GM23248 (cell line): ENCODE results near the gene PLIN5. TPM values are rescaled to one million over a fixed set of nuclear protein-coding genes. Genes with fewer than 3 reads are reported as not detected.

Experiments
- DNase-seq: peaks from one replicate; pipeline ENCODE4 v3.0.0-alpha.2; 2015
- H2AFZ ChIP-seq: fragments of 200-600 bp; sonication (generic); 2 replicates; pipeline ENCODE4 v1.6.1; 2016; ENCODE audit warnings: antibody characterized with exemption
- H3F3A ChIP-seq: fragments of 200-600 bp; sonication (generic); 2 replicates; pipeline ENCODE4 v1.6.1; 2016; ENCODE audit warnings: mild to moderate bottlenecking, antibody characterized with exemption, mixed run types; ENCODE audit not compliant: insufficient read depth
- H3K27ac ChIP-seq: fragments of 200-600 bp; sonication (generic); 2 replicates; pipeline ENCODE4 v1.5.1; 2016; ENCODE audit warnings: mild to moderate bottlenecking
- H3K27me3 ChIP-seq: fragments of 200-600 bp; sonication (generic); replicated peaks from 2 replicates; pipeline ENCODE4 v1.6.1; 2016; ENCODE audit warnings: mild to moderate bottlenecking; ENCODE audit not compliant: insufficient read depth
- H3K36me3 ChIP-seq: fragments of 200-600 bp; sonication (generic); 2 replicates; pipeline ENCODE4 v1.6.1; 2016; ENCODE audit warnings: low read depth, mild to moderate bottlenecking
- H3K4me1 ChIP-seq: fragments of 200-600 bp; sonication (generic); 2 replicates; pipeline ENCODE4 v1.6.1; 2016; ENCODE audit warnings: mild to moderate bottlenecking; ENCODE audit not compliant: insufficient read depth
- H3K4me2 ChIP-seq: fragments of 200-600 bp; sonication (generic); one replicate; pipeline ENCODE4 v1.6.1; 2016; ENCODE audit warnings: mild to moderate bottlenecking; ENCODE audit not compliant: unreplicated experiment
- H3K4me3 ChIP-seq: fragments of 200-600 bp; sonication (generic); 2 replicates; pipeline ENCODE4 v1.5.1; 2016; ENCODE audit warnings: mild to moderate bottlenecking
- H3K79me2 ChIP-seq: fragments of 200-600 bp; sonication (generic); 2 replicates; pipeline ENCODE4 v1.6.1; 2016; ENCODE audit warnings: mild to moderate bottlenecking; ENCODE audit not compliant: insufficient read depth
- H3K9ac ChIP-seq: fragments of 200-600 bp; sonication (generic); 2 replicates; pipeline ENCODE4 v1.6.1; 2016; ENCODE audit warnings: mild to moderate bottlenecking
- H3K9me2 ChIP-seq: fragments of 200-600 bp; sonication (generic); 2 replicates; pipeline ENCODE4 v1.6.1; 2016; ENCODE audit warnings: mixed run types, mild to moderate bottlenecking, moderate library complexity; ENCODE audit not compliant: insufficient read depth
- H3K9me3 ChIP-seq: fragments of 200-600 bp; sonication (generic); one replicate; pipeline ENCODE4 v1.6.1; 2017; ENCODE audit warnings: low read depth
- H4K20me1 ChIP-seq: fragments of 200-600 bp; sonication (generic); 2 replicates; pipeline ENCODE4 v1.6.0; 2016; ENCODE audit not compliant: insufficient read depth
- EZH2 ChIP-seq: fragments of 200-600 bp; sonication (generic); IDR thresholded peaks from 2 replicates; pipeline ENCODE4 v1.6.1; 2018; ENCODE audit warnings: antibody characterized with exemption, mild to moderate bottlenecking; ENCODE audit not compliant: insufficient read depth, poor library complexity, severe bottlenecking
- EZH2phosphoT487 ChIP-seq: fragments of 200-600 bp; sonication (generic); IDR thresholded peaks from 2 replicates; pipeline ENCODE4 v1.6.1; 2018; ENCODE audit warnings: antibody characterized with exemption, moderate library complexity, mild to moderate bottlenecking, low read depth; ENCODE audit not compliant: insufficient read depth
- WGBS, 2 experiments: methylation state at CpG; one replicate each; pipeline ENCODE4 v1.1.6; 2015 to 2017; ENCODE audit warnings: low lambda C conversion rate in 2 of 2, low coverage in 1 of 2; ENCODE audit errors: missing lambda C conversion rate in 2 of 2; 5-methylcytosine and 5-hydroxymethylcytosine counted together
- in situ Hi-C: fragments of 300-500 bp; cut with MboI; formaldehyde crosslinking; loops from 2 replicates; pipeline ENCODE4 v1.15.0; 2020
- polyA plus RNA-seq: library from polyadenylated mRNA; unstranded; fragments of >200 nt; fragmentation: Nextera tagmentation; extraction: Ambion mirVana; gene quantifications from 2 replicates; pipeline ENCODE4 v1.2.1, GENCODE V29; 2016
- total RNA-seq: library from RNA; depleted of rRNA; stranded (reverse); fragments of >200 nt; shearing (Covaris generic); gene quantifications from 2 replicates; pipeline ENCODE4 v1.2.3, GENCODE V29; 2014; rRNA removed

PLIN5 gene
- total and polyA plus RNA-seq, 2 experiments from 2014 or later, result not detected

DNA sequence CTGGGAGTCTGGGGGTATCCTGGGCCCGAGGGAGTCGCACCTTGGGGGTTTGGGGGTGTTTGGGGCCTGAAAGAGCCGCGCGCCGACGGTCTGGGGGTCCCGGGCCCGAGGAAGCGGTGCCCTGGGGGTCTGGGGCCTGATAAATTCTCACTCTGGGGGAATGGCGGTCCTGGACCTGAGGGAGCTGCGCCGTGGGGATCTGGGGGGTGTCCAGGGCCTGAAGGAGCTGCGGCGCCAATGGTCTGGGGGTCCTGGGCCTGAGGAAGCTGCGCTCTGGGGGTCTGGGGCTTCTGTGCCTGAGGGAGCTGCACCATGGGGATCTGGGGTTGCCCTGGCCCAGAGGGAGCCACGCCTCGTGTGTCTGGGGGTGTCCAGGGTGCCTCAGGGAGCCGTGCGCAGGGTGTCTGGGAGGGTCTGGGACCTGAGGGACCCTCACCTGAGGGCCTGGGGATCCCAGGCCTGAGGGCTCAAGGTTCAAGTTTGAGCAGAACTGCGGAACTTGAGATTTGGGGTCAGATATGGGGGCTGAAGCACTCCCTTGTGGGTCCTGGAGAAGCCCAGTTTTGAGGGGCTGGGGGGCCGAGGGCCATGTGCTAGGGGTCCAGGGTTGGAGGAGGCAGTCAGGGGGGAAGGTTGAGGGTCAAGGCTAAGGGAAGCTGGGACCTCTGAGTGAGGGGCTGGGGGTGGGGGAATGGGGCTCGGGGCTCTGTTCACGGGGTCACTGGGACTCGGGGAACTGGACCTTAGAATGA is 61.8 kb downstream of the PLIN5 start:
- no peaks in the 10 kb centered on the region for H4K20me1 ChIP-seq
- H3K4me1 ChIP-seq, result peaks cover 8% of the 10 kb centered on the region; the same call in 1 of the 2 replicates
- H3K9ac ChIP-seq, result peak overlapping the region; percentile 89
- in situ Hi-C loops, result no loop called here
- TF ChIP-seq EZH2phosphoT487 (no peak), EZH2 (no peak)
- H3K36me3 ChIP-seq, result no peaks in the 10 kb centered on the region
- peaks cover 6% of the 10 kb centered on the region; the same call in 1 of the 2 replicates for H3F3A ChIP-seq
- peak overlapping the region; percentile 98 for H3K4me2 ChIP-seq
- no peak overlapping the region for H2AFZ ChIP-seq
- H3K27ac ChIP-seq, result no peak overlapping the region
- WGBS, 2 experiments, result 9 to 12% methylated on average over 19 to 22 of the region's 25 CpGs
- no peak for DNase-seq
- no peaks in the 10 kb centered on the region for H3K9me3 ChIP-seq
- no peaks in the 10 kb centered on the region for H3K9me2 ChIP-seq
- H3K79me2 ChIP-seq, result peaks cover 54% of the 10 kb centered on the region
- no peaks in the 10 kb centered on the region for H3K27me3 ChIP-seq
- peak overlapping the region; percentile 94 for H3K4me3 ChIP-seq

Other genes starting within 250 kb of the PLIN5 start
- gene TMIGD2, start 232.8 kb downstream of the PLIN5 start, total RNA-seq, result not detected in 2 replicates
- gene TMIGD2, start 232.8 kb downstream of the PLIN5 start, polyA plus RNA-seq, result not detected in 2 replicates
- 5.8 and 16.2 TPM in 2 replicates for gene FSD1, start 230.6 kb downstream of the PLIN5 start, total RNA-seq
- gene FSD1, start 230.6 kb downstream of the PLIN5 start, polyA plus RNA-seq, result 5.8 TPM in 2 replicates
- gene STAP2, start 196.4 kb downstream of the PLIN5 start, total RNA-seq, result 1.8 and 6.4 TPM in 2 replicates
- gene STAP2, start 196.4 kb downstream of the PLIN5 start, polyA plus RNA-seq, result 1.7 TPM in 2 replicates
- 3.0 and 6.2 TPM in 2 replicates for gene MPND, start 191.7 kb downstream of the PLIN5 start, total RNA-seq
- 5.0 and 8.4 TPM in 2 replicates for gene MPND, start 191.7 kb downstream of the PLIN5 start, polyA plus RNA-seq
- gene SH3GL1, start 134.7 kb downstream of the PLIN5 start, total RNA-seq, result 114 and 141 TPM in 2 replicates
- gene SH3GL1, start 134.7 kb downstream of the PLIN5 start, polyA plus RNA-seq, result 151 and 159 TPM in 2 replicates
- gene CHAF1A, start 132.6 kb downstream of the PLIN5 start, total RNA-seq, result 9.1 and 11.6 TPM in 2 replicates
- gene CHAF1A, start 132.6 kb downstream of the PLIN5 start, polyA plus RNA-seq, result 11.9 and 12.6 TPM in 2 replicates
- 113 and 118 TPM in 2 replicates for gene UBXN6, start 77.4 kb downstream of the PLIN5 start, total RNA-seq
- gene UBXN6, start 77.4 kb downstream of the PLIN5 start, polyA plus RNA-seq, result 45.8 and 48.8 TPM in 2 replicates
- 50.7 and 57.4 TPM in 2 replicates for gene HDGFL2, start 62.9 kb downstream of the PLIN5 start, total RNA-seq
- gene HDGFL2, start 62.9 kb downstream of the PLIN5 start, polyA plus RNA-seq, result 23.0 TPM in 2 replicates
- gene PLIN4, start 16.7 kb downstream of the PLIN5 start, total RNA-seq, result not detected in 2 replicates
- gene PLIN4, start 16.7 kb downstream of the PLIN5 start, polyA plus RNA-seq, result 0.08 TPM in 1 of 2 replicates, not detected in the other
- not detected in 2 replicates for gene LRG1, start 4.8 kb upstream of the PLIN5 start, total RNA-seq
- not detected in 2 replicates for gene LRG1, start 4.8 kb upstream of the PLIN5 start, polyA plus RNA-seq
- not detected in 2 replicates for gene SEMA6B, start 24.5 kb upstream of the PLIN5 start, total RNA-seq
- gene SEMA6B, start 24.5 kb upstream of the PLIN5 start, polyA plus RNA-seq, result 0.19 TPM in 1 of 2 replicates, not detected in the other
- 0.76 and 0.86 TPM in 2 replicates for gene TNFAIP8L1, start 104.3 kb upstream of the PLIN5 start, total RNA-seq
- 2.0 TPM in 2 replicates for gene TNFAIP8L1, start 104.3 kb upstream of the PLIN5 start, polyA plus RNA-seq
- 177 and 207 TPM in 2 replicates for gene MYDGF, start 135.1 kb upstream of the PLIN5 start, total RNA-seq
- gene MYDGF, start 135.1 kb upstream of the PLIN5 start, polyA plus RNA-seq, result 591 and 597 TPM in 2 replicates
- 50.3 and 82.2 TPM in 2 replicates for gene DPP9, start 188.6 kb upstream of the PLIN5 start, total RNA-seq
- 33.0 and 37.0 TPM in 2 replicates for gene DPP9, start 188.6 kb upstream of the PLIN5 start, polyA plus RNA-seq